Loucy (cell line): ENCODE data around the gene DLGAP1.

Experiments
- EZH2phosphoT487 ChIP-seq: fragments of 200-600 bp; IDR thresholded peaks from 2 replicates; pipeline ENCODE4 v1.6.1; 2018; ENCODE audit warnings: antibody characterized with exemption, mild to moderate bottlenecking, moderate library complexity, borderline replicate concordance
- TF ChIP-seq, protein P1 (sequence below): fragments of 200-600 bp; sonication (generic); conservative IDR thresholded peaks from 2 replicates; pipeline ENCODE4 v1.5.1; 2014; ENCODE audit warnings: mild to moderate bottlenecking, antibody characterized with exemption, low read length

DNA sequence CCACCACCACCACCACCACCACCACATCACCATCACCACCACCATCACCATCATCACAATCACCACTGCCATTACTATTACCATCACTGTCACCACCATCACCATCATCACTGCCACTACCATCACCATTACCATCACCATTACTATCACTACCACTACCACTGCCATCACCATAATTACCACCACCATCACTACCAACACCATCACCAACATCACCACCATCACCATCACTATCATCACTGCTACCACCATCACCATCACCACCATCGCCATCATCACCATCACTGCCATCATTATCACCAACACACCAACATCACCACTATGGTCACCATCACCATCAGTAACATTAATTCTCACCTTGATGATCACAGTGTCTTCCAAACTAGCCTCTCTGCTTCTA, 713.8 kb downstream of the DLGAP1 start:
- TF ChIP-seq, protein P1, sequence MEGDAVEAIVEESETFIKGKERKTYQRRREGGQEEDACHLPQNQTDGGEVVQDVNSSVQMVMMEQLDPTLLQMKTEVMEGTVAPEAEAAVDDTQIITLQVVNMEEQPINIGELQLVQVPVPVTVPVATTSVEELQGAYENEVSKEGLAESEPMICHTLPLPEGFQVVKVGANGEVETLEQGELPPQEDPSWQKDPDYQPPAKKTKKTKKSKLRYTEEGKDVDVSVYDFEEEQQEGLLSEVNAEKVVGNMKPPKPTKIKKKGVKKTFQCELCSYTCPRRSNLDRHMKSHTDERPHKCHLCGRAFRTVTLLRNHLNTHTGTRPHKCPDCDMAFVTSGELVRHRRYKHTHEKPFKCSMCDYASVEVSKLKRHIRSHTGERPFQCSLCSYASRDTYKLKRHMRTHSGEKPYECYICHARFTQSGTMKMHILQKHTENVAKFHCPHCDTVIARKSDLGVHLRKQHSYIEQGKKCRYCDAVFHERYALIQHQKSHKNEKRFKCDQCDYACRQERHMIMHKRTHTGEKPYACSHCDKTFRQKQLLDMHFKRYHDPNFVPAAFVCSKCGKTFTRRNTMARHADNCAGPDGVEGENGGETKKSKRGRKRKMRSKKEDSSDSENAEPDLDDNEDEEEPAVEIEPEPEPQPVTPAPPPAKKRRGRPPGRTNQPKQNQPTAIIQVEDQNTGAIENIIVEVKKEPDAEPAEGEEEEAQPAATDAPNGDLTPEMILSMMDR, result no peak
- no peak for TF ChIP-seq EZH2phosphoT487
